ENCODE data around the gene ST7.
A peak's percentile ranks its signal among the peaks of the same experiment; 100 is the strongest.

The ST7 gene

GRCh38 chr7:117111535-117111934, 158.2 kb downstream of the ST7 start:
- TF ChIP-seq GATA2 (IDR thresholded peaks at IDR 0.05; ENCODE audit: low read depth, low read length) (no peak), GATA3 (IDR thresholded peaks at IDR 0.05; ENCODE audit: low read depth, low read length) (no peak)

GRCh38 chr7:117112640-117113039, 159.3 kb downstream of the ST7 start:
- TF ChIP-seq GATA3 (IDR thresholded peaks at IDR 0.05; ENCODE audit: low read depth, low read length) (no peak), GATA2 (IDR thresholded peaks at IDR 0.05; ENCODE audit: low read depth, low read length) (no peak)

- TF ChIP-seq GATA3 (IDR thresholded peaks at IDR 0.05; ENCODE audit: low read depth, low read length) (no peak), GATA2 (IDR thresholded peaks at IDR 0.05; ENCODE audit: low read depth, low read length) (no peak)
Measured at GRCh38 chr7:117113871-117114270, 160.6 kb downstream of the ST7 start.

GRCh38 chr7:117114272-117114671, 161.0 kb downstream of the ST7 start:
- TF ChIP-seq GATA3 (IDR thresholded peaks at IDR 0.05; ENCODE audit: low read depth, low read length) (no peak), GATA2 (IDR thresholded peaks at IDR 0.05; ENCODE audit: low read depth, low read length) (no peak)

- no peak for TF ChIP-seq GATA3 (IDR thresholded peaks at IDR 0.05; ENCODE audit: low read depth, low read length)
Measured at GRCh38 chr7:117116211-117116610, 162.9 kb downstream of the ST7 start.

- TF ChIP-seq GATA3 (IDR thresholded peaks at IDR 0.05; ENCODE audit: low read depth, low read length) (no peak), GATA2 (IDR thresholded peaks at IDR 0.05; ENCODE audit: low read depth, low read length) (no peak)
Measured at GRCh38 chr7:117117172-117117571, 163.9 kb downstream of the ST7 start.

- TF ChIP-seq GATA3 (IDR thresholded peaks at IDR 0.05; ENCODE audit: low read depth, low read length): no peak
- TF ChIP-seq GATA2 (IDR thresholded peaks at IDR 0.05; ENCODE audit: low read depth, low read length): no peak
Measured at GRCh38 chr7:117118579-117119180, 165.4 kb downstream of the ST7 start.

- TF ChIP-seq GATA2 (IDR thresholded peaks at IDR 0.05; ENCODE audit: low read depth, low read length) (no peak), GATA3 (IDR thresholded peaks at IDR 0.05; ENCODE audit: low read depth, low read length) (no peak)
Measured at GRCh38 chr7:117119192-117119924, 166.1 kb downstream of the ST7 start.

- no peak for TF ChIP-seq GATA3 (IDR thresholded peaks at IDR 0.05; ENCODE audit: low read depth, low read length)
- TF ChIP-seq GATA2 (IDR thresholded peaks at IDR 0.05; ENCODE audit: low read depth, low read length): no peak
Measured at GRCh38 chr7:117122536-117122935, 169.2 kb downstream of the ST7 start.

GRCh38 chr7:117123311-117123926, 170.1 kb downstream of the ST7 start:
- TF ChIP-seq GATA3 (IDR thresholded peaks at IDR 0.05; ENCODE audit: low read depth, low read length) (no peak), GATA2 (IDR thresholded peaks at IDR 0.05; ENCODE audit: low read depth, low read length) (no peak)

GRCh38 chr7:117124591-117125220, 171.4 kb downstream of the ST7 start:
- no peak for TF ChIP-seq GATA3 (IDR thresholded peaks at IDR 0.05; ENCODE audit: low read depth, low read length)
- peak; percentile 49; the same call in 1 of the 2 replicates for TF ChIP-seq GATA2 (IDR thresholded peaks at IDR 0.05; ENCODE audit: low read depth, low read length)

- TF ChIP-seq GATA3 (IDR thresholded peaks at IDR 0.05; ENCODE audit: low read depth, low read length): no peak
- TF ChIP-seq GATA2 (IDR thresholded peaks at IDR 0.05; ENCODE audit: low read depth, low read length): no peak
Measured at GRCh38 chr7:117126676-117127075, 173.4 kb downstream of the ST7 start.

- TF ChIP-seq GATA3 (IDR thresholded peaks at IDR 0.05; ENCODE audit: low read depth, low read length) (no peak; the same call in 1 of the 2 replicates), GATA2 (IDR thresholded peaks at IDR 0.05; ENCODE audit: low read depth, low read length) (no peak)
Measured at GRCh38 chr7:117127585-117128168, 174.4 kb downstream of the ST7 start.

GRCh38 chr7:117129521-117129955, 176.2 kb downstream of the ST7 start:
- TF ChIP-seq GATA3 (IDR thresholded peaks at IDR 0.05; ENCODE audit: low read depth, low read length) (no peak), GATA2 (IDR thresholded peaks at IDR 0.05; ENCODE audit: low read depth, low read length) (no peak)

Data from SH-SY5Y (cell line).